ENCODE data around the gene CC2D2A. TPM values are rescaled to one million over a fixed set of nuclear protein-coding genes. Genes with fewer than 3 reads are reported as not detected.

CC2D2A gene
- total RNA-seq, 2 experiments from 2014 or later, result not detected

DNA sequence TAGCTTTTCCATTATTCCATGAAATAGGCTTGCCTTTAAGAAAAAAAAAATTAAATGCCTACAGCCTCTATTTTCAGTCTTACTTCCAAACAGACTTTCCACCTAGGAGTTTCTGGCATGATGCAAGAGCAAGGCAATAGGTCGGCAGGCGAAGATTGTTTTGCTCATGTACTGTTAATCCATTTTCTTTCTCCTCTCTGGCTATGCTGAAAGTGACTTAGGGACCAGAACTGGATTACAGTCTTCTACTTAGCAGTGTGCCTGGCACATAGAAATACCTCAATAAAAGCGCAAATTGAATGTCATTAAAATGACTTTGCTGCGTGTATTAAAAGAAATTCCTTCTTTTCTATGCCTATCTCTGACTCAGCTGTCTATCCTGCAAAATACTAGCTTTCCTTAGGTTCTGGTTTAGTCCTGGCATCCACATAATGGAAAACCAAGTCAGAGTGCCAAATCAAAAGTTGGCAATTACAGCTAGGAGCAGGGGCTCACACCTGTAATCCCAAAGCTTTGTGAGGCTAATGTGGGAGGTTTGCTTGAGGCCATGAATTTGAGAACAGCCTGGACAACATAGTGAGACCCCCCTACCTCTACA lies 51.9 kb downstream of the CC2D2A start:
- POLR2A ChIA-PET, result no interaction called here
- H3K27ac ChIP-seq (ENCODE audit: low read depth, low read length, poor library complexity, severe bottlenecking), result no peak overlapping the region
- DNase-seq (ENCODE audit: low spot score), result no peak

DNA sequence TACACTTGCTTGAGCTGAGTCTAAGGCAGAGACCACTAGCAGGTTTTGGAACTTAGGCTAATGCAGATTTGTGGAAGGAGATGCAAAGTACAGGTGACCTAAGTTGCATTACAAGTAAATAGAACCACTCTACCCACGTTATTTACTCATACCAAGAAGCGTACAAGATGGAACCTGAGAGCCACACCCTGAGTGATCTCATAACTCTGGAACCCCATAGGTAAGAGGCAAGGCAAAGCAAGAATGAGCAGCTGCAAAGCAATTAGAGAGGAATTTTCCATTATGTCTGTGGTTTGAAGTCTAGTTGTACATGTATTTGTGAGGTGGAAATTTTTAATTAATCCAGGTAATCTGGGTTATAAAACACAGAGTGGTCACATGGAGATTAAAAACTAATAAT lies 55.4 kb downstream of the CC2D2A start:
- ChIA-PET POLR2A (no interaction called here), CTCF (ENCODE audit: unreplicated experiment) (no interaction called here)
- H2AFZ ChIP-seq (ENCODE audit: low read length), result no peak overlapping the region
- H3K27ac ChIP-seq (ENCODE audit: low read depth, low read length, poor library complexity, severe bottlenecking), result no peak overlapping the region
- H3K79me2 ChIP-seq (ENCODE audit: insufficient read depth, low read depth, low read length), result no peaks in the 10 kb centered on the region
- DNase-seq (ENCODE audit: low spot score), result no peak
- no peak overlapping the region for H3K4me3 ChIP-seq (ENCODE audit: low read depth, low read length, poor library complexity, severe bottlenecking)
- no peaks in the 10 kb centered on the region for H4K20me1 ChIP-seq (ENCODE audit: insufficient read depth, low read length)
- no peak for TF ChIP-seq EZH2phosphoT487 (IDR thresholded peaks at IDR 0.05; ENCODE audit: borderline replicate concordance, low read depth, low read length)
- TF ChIP-seq, protein P1, sequence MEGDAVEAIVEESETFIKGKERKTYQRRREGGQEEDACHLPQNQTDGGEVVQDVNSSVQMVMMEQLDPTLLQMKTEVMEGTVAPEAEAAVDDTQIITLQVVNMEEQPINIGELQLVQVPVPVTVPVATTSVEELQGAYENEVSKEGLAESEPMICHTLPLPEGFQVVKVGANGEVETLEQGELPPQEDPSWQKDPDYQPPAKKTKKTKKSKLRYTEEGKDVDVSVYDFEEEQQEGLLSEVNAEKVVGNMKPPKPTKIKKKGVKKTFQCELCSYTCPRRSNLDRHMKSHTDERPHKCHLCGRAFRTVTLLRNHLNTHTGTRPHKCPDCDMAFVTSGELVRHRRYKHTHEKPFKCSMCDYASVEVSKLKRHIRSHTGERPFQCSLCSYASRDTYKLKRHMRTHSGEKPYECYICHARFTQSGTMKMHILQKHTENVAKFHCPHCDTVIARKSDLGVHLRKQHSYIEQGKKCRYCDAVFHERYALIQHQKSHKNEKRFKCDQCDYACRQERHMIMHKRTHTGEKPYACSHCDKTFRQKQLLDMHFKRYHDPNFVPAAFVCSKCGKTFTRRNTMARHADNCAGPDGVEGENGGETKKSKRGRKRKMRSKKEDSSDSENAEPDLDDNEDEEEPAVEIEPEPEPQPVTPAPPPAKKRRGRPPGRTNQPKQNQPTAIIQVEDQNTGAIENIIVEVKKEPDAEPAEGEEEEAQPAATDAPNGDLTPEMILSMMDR (conservative IDR thresholded peaks at IDR 0.05; ENCODE audit: low read length), result no peak
- no peaks in the 10 kb centered on the region for H3K9me3 ChIP-seq (ENCODE audit: low read length)
- intact Hi-C loops (cut with micrococcal nuclease; ENCODE audit: unreplicated experiment), result no loop called here
- H3K4me2 ChIP-seq (ENCODE audit: low read length), result no peak overlapping the region
- H3K9me2 ChIP-seq (ENCODE audit: insufficient read depth, low read length), result no peaks in the 10 kb centered on the region
- H3K36me3 ChIP-seq (ENCODE audit: insufficient read depth, low read length), result no peaks in the 10 kb centered on the region
- no peaks in the 10 kb centered on the region for H3K4me1 ChIP-seq (ENCODE audit: insufficient read depth, low read length, poor library complexity, severe bottlenecking)
- no TSS peak for BruUV-seq (replicated peaks)

More for the DNA sequence above, 51.9 kb downstream of the CC2D2A start:
- H3K4me1 ChIP-seq (ENCODE audit: insufficient read depth, low read length, poor library complexity, severe bottlenecking), result no peaks in the 10 kb centered on the region
- CTCF ChIA-PET (ENCODE audit: unreplicated experiment), result no interaction called here
- intact Hi-C loops (cut with micrococcal nuclease; ENCODE audit: unreplicated experiment), result no loop called here
- no peaks in the 10 kb centered on the region for H3K9me2 ChIP-seq (ENCODE audit: insufficient read depth, low read length)
- H2AFZ ChIP-seq (ENCODE audit: low read length), result no peak overlapping the region
- BruUV-seq (replicated peaks), result no TSS peak
- no peak overlapping the region for H3K4me2 ChIP-seq (ENCODE audit: low read length)
- TF ChIP-seq, protein P1 (conservative IDR thresholded peaks at IDR 0.05; ENCODE audit: low read length), result no peak
- no peak for TF ChIP-seq EZH2phosphoT487 (IDR thresholded peaks at IDR 0.05; ENCODE audit: borderline replicate concordance, low read depth, low read length)
- no peak overlapping the region for H3K4me3 ChIP-seq (ENCODE audit: low read depth, low read length, poor library complexity, severe bottlenecking)
- H3K9me3 ChIP-seq (ENCODE audit: low read length), result no peaks in the 10 kb centered on the region
- no peaks in the 10 kb centered on the region for H3K36me3 ChIP-seq (ENCODE audit: insufficient read depth, low read length)
- H3K79me2 ChIP-seq (ENCODE audit: insufficient read depth, low read depth, low read length), result no peaks in the 10 kb centered on the region
- H4K20me1 ChIP-seq (ENCODE audit: insufficient read depth, low read length), result no peaks in the 10 kb centered on the region

DNA sequence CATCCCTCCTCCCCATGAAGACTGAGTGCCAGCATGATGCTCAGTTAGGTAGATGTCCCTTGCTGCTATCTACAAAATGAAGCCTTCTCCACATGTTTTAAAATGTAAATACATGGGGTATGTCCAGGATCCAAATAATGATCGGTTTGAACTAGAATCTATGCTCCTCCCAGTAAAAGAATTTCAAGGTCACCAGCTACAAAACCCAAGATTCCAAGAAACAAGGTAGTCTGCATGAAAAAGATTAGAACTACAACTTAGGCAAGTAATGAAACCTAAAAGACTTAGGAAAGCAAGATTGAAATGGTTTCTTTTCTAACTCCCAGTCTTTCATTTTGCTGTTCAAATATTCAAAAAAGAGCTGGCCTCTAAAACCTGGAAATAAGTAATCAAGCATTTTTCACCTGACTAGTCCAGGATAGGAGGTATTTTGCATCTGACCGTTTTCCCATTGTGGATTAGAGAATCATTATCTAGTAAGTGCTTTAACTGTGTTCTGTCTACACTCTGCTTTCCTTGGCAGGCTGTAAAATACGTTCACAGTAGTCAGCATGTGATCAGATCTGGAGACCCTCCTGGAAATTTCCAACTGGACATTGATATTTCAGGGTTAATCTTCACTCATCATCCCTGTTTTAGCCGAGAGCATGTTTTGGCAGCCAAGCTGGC lies 57.4 kb downstream of the CC2D2A start:
- TF ChIP-seq, protein P1 (conservative IDR thresholded peaks at IDR 0.05; ENCODE audit: low read length), result no peak
- no peak for TF ChIP-seq EZH2phosphoT487 (IDR thresholded peaks at IDR 0.05; ENCODE audit: borderline replicate concordance, low read depth, low read length)
- Histone ChIP-seq H3K27ac (ENCODE audit: low read depth, low read length, poor library complexity, severe bottlenecking) (no peak overlapping the region), H3K9me2 (ENCODE audit: insufficient read depth, low read length) (no peaks in the 10 kb centered on the region), H3K36me3 (ENCODE audit: insufficient read depth, low read length) (no peaks in the 10 kb centered on the region), H3K9me3 (ENCODE audit: low read length) (no peaks in the 10 kb centered on the region), H2AFZ (ENCODE audit: low read length) (no peak overlapping the region), H3K4me1 (ENCODE audit: insufficient read depth, low read length, poor library complexity, severe bottlenecking) (no peaks in the 10 kb centered on the region), H3K4me2 (ENCODE audit: low read length) (no peak overlapping the region), H4K20me1 (ENCODE audit: insufficient read depth, low read length) (no peaks in the 10 kb centered on the region), H3K79me2 (ENCODE audit: insufficient read depth, low read depth, low read length) (no peaks in the 10 kb centered on the region), H3K4me3 (ENCODE audit: low read depth, low read length, poor library complexity, severe bottlenecking) (no peak overlapping the region)
- ChIA-PET POLR2A (interaction anchor here (0.7 to 1.0 kb wide), 3 partner anchors 13 to 419 kb away, joined by 3 read pairs; no protein-coding TSS in a partner anchor), CTCF (ENCODE audit: unreplicated experiment) (no interaction called here)
- intact Hi-C loops (cut with micrococcal nuclease; ENCODE audit: unreplicated experiment), result no loop called here
- DNase-seq (ENCODE audit: low spot score), result no peak
- no TSS peak for BruUV-seq (replicated peaks)
